Heart right ventricle (tissue), 16 donors: Measurements from ENCODE around the gene MICALL2. TPM values are rescaled to one million over a fixed set of nuclear protein-coding genes. Genes with fewer than 3 reads are reported as not detected.

Experiments used
- ATAC-seq, 8 donors: fragments of 200-7000 bp; cut with Tn5 transposase; one replicate each; pipeline ENCODE4 v1.9.1; 2020; ENCODE audit warnings: mild to moderate bottlenecking in 8 of 8, moderate library complexity in 8 of 8, moderate number of reproducible peaks in 1 of 8
- DNase-seq, 2 donors: peaks; one replicate each; pipeline ENCODE4 v3.0.0-alpha.2; 2020
- H3K27ac ChIP-seq, 10 donors: fragments of 200-600 bp; sonication (generic) in 2 of 10; one replicate each; pipeline versions ENCODE4 v1.5.0 to v1.8.0; 2020 to 2022; ENCODE audit warnings: mild to moderate bottlenecking in 3 of 10
- H3K27me3 ChIP-seq, 7 donors: fragments of 200-600 bp; one replicate each; pipeline ENCODE4 v1.8.0; 2021 to 2022; ENCODE audit warnings: mild to moderate bottlenecking in 2 of 7
- H3K36me3 ChIP-seq, 9 donors: fragments of 200-600 bp; sonication (generic) in 1 of 9; one replicate each; pipeline versions ENCODE4 v1.5.0 to v1.8.0; 2020 to 2022; ENCODE audit warnings: mild to moderate bottlenecking in 2 of 9
- H3K4me1 ChIP-seq, 9 donors: fragments of 200-600 bp; sonication (generic) in 1 of 9; one replicate each; pipeline versions ENCODE4 v1.5.0 to v1.8.0; 2020 to 2022; ENCODE audit warnings: mild to moderate bottlenecking in 4 of 9
- H3K4me3 ChIP-seq, 10 donors: fragments of 200-600 bp; sonication (generic) in 2 of 10; one replicate each; pipeline versions ENCODE4 v1.5.0 to v1.8.0; 2020 to 2022; ENCODE audit warnings: mild to moderate bottlenecking in 7 of 10, moderate library complexity in 2 of 10
- H3K9me3 ChIP-seq, 11 donors: fragments of 200-600 bp in 10 of 11; sonication (generic) in 2 of 11; one replicate each; pipeline versions ENCODE4 v1.5.0 to v1.8.0; 2013 to 2022; ENCODE audit warnings: mild to moderate bottlenecking in 2 of 11, control low read depth in 1 of 11, moderate library complexity in 1 of 11
- WGBS, 2 donors: extraction: QIAGEN DNeasy Blood & Tissue Kit; methylation state at CpG; one replicate each; pipeline ENCODE4 v1.1.7; 2013; ENCODE audit warnings: inconsistent platforms in 1 of 2; 5-methylcytosine and 5-hydroxymethylcytosine counted together
- intact Hi-C, 10 donors: fragments of 100-400 bp; cut with DNase I; formaldehyde crosslinking; loops; one replicate each; pipeline versions ENCODE4 v1.11.1 to v1.14.2; 2022
- polyA plus RNA-seq, 2 donors: library from polyadenylated mRNA; stranded (reverse); fragments of 200-250 nt; gene quantifications; one replicate each; pipeline ENCODE4 v1.2.3, GENCODE V29; 2013
- total RNA-seq, 10 donors: library from RNA; stranded (reverse); fragmentation: NEBNext Ultra II Directional in 3 of 10; extraction: Animal tissue kit (Norgen Biotek cat#: 25700) in 3 of 10; gene quantifications; one replicate each; pipeline versions ENCODE4 v1.2.1 to v1.2.4, GENCODE V29; 2021 to 2023
- TF ChIP-seq, protein P1 (sequence below), 9 donors: fragments of 200-600 bp; sonication (generic) in 2 of 9; IDR thresholded peaks; one replicate each; pipeline versions ENCODE4 v1.5.0 to v1.8.0; 2021 to 2022; ENCODE audit warnings: antibody characterized with exemption in 9 of 9, mild to moderate bottlenecking in 5 of 9, moderate library complexity in 1 of 9
- donor health status: Arrhythmogenic right ventricular cardiomyopathy.
- donor health status: ischemic (EF 13 %, LVEDD 7.1; RV severe dilation, severe dysfunction).
- donor health status: healthy with polysubstance abuse.
- donor health status: DM: no; HTN: yes; CAD: no.
- donor health status: DM: no; HTN: no; CAD: no.
- donor health status: ischemic (EF 25% LVEDD 6.9; RV normal size, moderate dysfunction).
- donor health status: ischemic (EF 25% LVEDD 5.7; RV mildly dilated, moderate dysfunction).
- donor health status: healthy.
- donor health status: DM: yes; HTN: yes; CAD: no.
- donor health status: Ischemic cardiomyopathy.
- donor health status: ischemic (EF 35%, LVEDD 5.7; RV mildly dilated, moderate dysfunction).
- donor health status: nonischemic (EF 11% LVEDD 7.7; RV severe dilation, severe dysfunction).
- donor health status: DM: yes; HTN: yes; CAD: no.
- donor health status: PGD.
- donor health status: ischemic (EF 29% LVEDD 5.4; RV normal size, mild dysfunction).
- donor health status: nonischemic (EF 23%, LVEDD 6.1; RV moderate dilation, normal function).

Gene MICALL2
- total and polyA plus RNA-seq, 12 donors, result 4.6 to 38.3 (median 8.7) TPM

DNA sequence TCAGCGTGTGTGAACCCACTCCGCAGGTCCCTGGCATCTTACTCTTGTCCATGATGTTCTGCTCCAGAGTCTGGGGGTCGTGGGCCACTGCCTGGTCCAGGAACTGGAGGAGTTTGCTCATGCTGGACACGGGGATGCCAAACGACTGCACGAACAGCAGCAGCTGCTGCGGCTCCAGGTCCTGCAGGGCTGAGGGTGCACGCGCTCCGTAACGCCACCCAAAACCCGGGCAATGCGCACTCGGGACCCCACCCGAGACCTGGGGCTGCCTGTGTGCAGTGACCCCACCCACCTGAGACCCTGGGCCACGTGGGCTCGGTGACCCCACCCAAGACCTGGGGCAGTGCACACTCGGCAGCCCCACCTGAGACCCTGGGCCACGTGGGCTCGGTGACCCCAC lies 22.0 kb upstream of the MICALL2 start:
- Histone ChIP-seq H3K27ac (no peak overlapping the region), H3K27me3 (no peaks in the 10 kb centered on the region), H3K36me3 (peaks cover 3 to 100% (median 73%) of the 10 kb centered on the region in 9 donors), H3K9me3 (no peaks in the 10 kb centered on the region), H3K4me3 (no peak overlapping the region), H3K4me1 (no peaks in the 10 kb centered on the region)
- intact Hi-C loops, result no loop called here
- DNase-seq (no peak), ATAC-seq (no peak)
- 94% methylated on average over 20 of the region's 20 CpGs for WGBS, 2 donors
- TF ChIP-seq, protein P1, sequence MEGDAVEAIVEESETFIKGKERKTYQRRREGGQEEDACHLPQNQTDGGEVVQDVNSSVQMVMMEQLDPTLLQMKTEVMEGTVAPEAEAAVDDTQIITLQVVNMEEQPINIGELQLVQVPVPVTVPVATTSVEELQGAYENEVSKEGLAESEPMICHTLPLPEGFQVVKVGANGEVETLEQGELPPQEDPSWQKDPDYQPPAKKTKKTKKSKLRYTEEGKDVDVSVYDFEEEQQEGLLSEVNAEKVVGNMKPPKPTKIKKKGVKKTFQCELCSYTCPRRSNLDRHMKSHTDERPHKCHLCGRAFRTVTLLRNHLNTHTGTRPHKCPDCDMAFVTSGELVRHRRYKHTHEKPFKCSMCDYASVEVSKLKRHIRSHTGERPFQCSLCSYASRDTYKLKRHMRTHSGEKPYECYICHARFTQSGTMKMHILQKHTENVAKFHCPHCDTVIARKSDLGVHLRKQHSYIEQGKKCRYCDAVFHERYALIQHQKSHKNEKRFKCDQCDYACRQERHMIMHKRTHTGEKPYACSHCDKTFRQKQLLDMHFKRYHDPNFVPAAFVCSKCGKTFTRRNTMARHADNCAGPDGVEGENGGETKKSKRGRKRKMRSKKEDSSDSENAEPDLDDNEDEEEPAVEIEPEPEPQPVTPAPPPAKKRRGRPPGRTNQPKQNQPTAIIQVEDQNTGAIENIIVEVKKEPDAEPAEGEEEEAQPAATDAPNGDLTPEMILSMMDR (IDR thresholded peaks at IDR 0.05), result no peak

DNA sequence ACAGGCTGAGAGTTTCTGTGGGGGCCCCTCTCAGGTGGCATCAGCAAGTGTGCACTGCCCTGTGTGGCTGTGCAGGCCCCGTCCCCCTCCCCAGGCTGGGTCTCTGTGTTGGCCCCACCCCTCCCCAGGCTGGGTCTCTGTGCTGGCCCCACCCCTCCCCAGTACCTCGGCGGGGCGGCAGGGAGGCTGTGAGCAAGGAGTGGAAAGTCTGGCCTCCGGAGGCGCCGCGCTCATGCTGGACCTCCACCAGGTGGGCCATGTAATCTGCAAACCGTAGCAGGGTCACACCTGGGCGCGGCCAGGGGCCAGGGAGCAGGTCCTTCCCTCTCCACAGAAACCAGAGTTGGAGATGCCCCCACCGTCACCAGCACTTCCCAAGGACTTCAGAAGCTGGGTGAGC lies 21.4 kb upstream of the MICALL2 start:
- H3K27me3 ChIP-seq, result no peaks in the 10 kb centered on the region
- ATAC-seq, result no peak
- 87% methylated on average over 8 to 12 of the region's 12 CpGs for WGBS, 2 donors
- H3K36me3 ChIP-seq, result peaks cover 3 to 100% (median 67%) of the 10 kb centered on the region in 9 donors
- intact Hi-C loops, result no loop called here
- H3K27ac ChIP-seq, result no peak overlapping the region
- H3K4me3 ChIP-seq, result no peak overlapping the region
- H3K9me3 ChIP-seq, result no peaks in the 10 kb centered on the region
- DNase-seq, result no peak
- H3K4me1 ChIP-seq, result no peaks in the 10 kb centered on the region
- TF ChIP-seq, protein P1 (IDR thresholded peaks at IDR 0.05), result no peak

DNA sequence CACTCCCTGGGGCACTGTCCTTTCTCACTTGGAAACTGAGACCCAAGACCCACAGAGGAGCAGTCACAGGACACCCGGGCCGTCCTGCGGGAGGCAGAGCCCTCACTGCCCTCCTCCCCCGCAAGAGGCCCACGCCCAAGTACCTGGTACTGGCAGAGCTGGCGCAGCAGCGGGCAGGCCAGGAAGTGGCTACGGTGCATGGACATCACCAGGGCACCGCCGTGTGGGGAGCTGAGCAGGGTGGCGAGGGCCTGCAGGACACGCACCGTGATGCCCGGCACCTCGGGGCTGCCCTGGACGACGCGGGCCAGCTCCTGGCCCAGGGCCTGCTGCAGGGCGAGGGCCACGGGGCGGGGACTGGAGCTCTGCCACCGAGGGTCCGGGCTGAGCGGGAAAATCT lies 20.0 kb upstream of the MICALL2 start:
- 86 to 90% methylated on average over 24 of the region's 24 CpGs for WGBS, 2 donors
- H3K36me3 ChIP-seq, result peaks cover 3 to 100% (median 55%) of the 10 kb centered on the region in 9 donors
- DNase-seq (no peak), ATAC-seq (no peak)
- no peaks in the 10 kb centered on the region for H3K9me3 ChIP-seq
- H3K27me3 ChIP-seq, result no peaks in the 10 kb centered on the region
- TF ChIP-seq, protein P1 (IDR thresholded peaks at IDR 0.05), result no peak
- H3K4me1 ChIP-seq, result peaks cover 0 to 5% (median 0%) of the 10 kb centered on the region in 9 donors
- H3K27ac ChIP-seq, result no peak overlapping the region
- no peak overlapping the region for H3K4me3 ChIP-seq
- intact Hi-C loops, result loop anchor here in 3 of 10 donors (5.0 to 10.0 kb wide), 3 partner anchors 54 to 257 kb away; no protein-coding TSS in a partner anchor

DNA sequence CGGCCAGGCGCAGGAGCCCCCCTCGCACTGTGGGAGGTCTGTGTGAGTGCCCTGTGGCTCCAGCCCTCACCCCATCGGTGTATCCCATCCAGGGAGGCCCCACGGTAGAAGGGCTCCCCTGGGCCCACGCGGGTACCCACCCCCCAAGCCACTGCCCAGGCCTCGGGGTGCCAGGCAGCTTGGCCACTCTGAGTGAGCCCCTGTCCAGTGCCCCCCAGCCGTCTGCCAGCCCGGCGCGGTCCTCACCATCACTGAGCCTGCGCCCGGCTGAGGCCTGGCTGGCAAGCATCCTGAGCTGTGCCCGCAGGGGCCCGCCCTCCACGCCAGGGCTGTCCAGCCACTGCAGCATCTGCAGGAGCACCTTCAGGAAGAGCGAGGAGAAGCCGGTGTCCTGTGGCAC lies 19.2 kb upstream of the MICALL2 start:
- Histone ChIP-seq H3K9me3 (no peaks in the 10 kb centered on the region), H3K4me3 (no peak overlapping the region), H3K27me3 (no peaks in the 10 kb centered on the region), H3K4me1 (peaks cover 0 to 11% (median 4%) of the 10 kb centered on the region in 9 donors), H3K27ac (no peak overlapping the region), H3K36me3 (peaks cover 3 to 100% (median 51%) of the 10 kb centered on the region in 9 donors)
- ATAC-seq (no peak), DNase-seq (no peak)
- WGBS, 2 donors, result 89 to 96% methylated on average over 19 of the region's 19 CpGs
- TF ChIP-seq, protein P1 (IDR thresholded peaks at IDR 0.05), result no peak
- intact Hi-C loops, result loop anchor here in 3 of 10 donors (5.0 to 10.0 kb wide), 3 partner anchors 54 to 256 kb away; no protein-coding TSS in a partner anchor
